ENCODE data around the gene RAD21L1. TPM values are rescaled to one million over a fixed set of nuclear protein-coding genes. Genes with fewer than 3 reads are reported as not detected.

Gene RAD21L1
- polyA plus RNA-seq, 3 donors: not detected

DNA sequence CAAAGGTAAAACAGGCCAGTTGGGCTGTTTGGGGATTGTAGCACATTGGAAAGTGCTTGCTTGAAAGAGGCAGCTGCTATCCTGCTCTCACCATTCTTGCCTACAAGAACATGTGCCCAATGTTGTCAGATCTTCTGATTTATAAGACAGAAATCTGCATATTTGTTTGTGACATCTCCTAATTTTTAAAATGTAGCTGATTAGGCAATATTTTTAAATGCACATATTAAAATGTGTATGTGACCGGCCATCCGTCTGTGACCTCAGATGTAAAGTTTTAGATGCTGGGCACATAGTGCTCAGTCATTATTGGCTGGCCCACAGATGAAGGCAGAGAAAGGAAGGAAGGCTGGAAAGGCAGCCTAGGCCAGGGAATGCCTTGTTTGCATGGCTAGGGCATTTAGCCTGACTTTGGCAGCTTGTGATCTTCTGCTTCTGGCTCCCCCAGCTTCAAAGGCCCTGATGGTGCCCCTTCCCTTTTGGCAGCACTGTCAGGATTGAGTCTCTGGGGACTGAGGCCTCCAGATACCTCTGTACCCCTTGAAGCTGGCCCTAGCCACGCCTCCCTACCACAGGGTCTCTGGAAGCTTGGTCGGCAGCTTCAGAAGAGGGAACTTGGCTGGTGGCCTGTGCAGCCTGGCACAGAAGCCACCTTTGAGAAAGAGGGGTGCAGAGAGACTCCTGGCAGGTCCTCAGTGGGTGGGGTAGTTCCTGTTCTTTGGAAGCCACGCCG, 46.7 kb downstream of the RAD21L1 start:
- intact Hi-C loops (cut with micrococcal nuclease): no loop called here
- Histone ChIP-seq H3K27ac (ENCODE audit: low read depth in 1 of 2, low read length in 2 of 2) (no peak overlapping the region), H3K9me3 (replicated peaks in 1 of 2; ENCODE audit: control insufficient read depth in 1 of 2, insufficient read depth in 1 of 2, low read length in 2 of 2) (no peaks in the 10 kb centered on the region), H4K20me1 (ENCODE audit: insufficient read depth, low read length) (no peaks in the 10 kb centered on the region), H3K4me2 (replicated peaks; ENCODE audit: extremely low read depth, low read length, poor library complexity, severe bottlenecking) (no peak overlapping the region), H3K9ac (ENCODE audit: insufficient read depth, low read length, poor library complexity, severe bottlenecking) (no peak overlapping the region), H3K4me3 (replicated peaks in 1 of 3; ENCODE audit: low read depth in 2 of 3, low read length in 3 of 3) (no peak overlapping the region), H3K36me3 (replicated peaks in 1 of 2; ENCODE audit: control insufficient read depth in 1 of 2, insufficient read depth in 2 of 2, low read length in 2 of 2) (no peaks in the 10 kb centered on the region), H2AFZ (ENCODE audit: insufficient read depth, low read depth, low read length, poor library complexity, severe bottlenecking) (no peak overlapping the region), H3K4me1 (ENCODE audit: control insufficient read depth in 1 of 2, insufficient read depth in 2 of 2, low read length in 2 of 2) (no peaks in the 10 kb centered on the region), H3K27me3 (ENCODE audit: control insufficient read depth in 2 of 2, insufficient read depth in 2 of 2, low read length in 2 of 2) (peaks cover 4 to 8% of the 10 kb centered on the region in 2 donors), H3K79me2 (ENCODE audit: insufficient read depth, low read length) (no peaks in the 10 kb centered on the region)
- no peak overlapping the region for H3K4me3 Mint-ChIP-seq
- 6% methylated on average over 2 of the region's 6 CpGs for WGBS (ENCODE audit: insufficient coverage)
- TF ChIP-seq, protein P1, sequence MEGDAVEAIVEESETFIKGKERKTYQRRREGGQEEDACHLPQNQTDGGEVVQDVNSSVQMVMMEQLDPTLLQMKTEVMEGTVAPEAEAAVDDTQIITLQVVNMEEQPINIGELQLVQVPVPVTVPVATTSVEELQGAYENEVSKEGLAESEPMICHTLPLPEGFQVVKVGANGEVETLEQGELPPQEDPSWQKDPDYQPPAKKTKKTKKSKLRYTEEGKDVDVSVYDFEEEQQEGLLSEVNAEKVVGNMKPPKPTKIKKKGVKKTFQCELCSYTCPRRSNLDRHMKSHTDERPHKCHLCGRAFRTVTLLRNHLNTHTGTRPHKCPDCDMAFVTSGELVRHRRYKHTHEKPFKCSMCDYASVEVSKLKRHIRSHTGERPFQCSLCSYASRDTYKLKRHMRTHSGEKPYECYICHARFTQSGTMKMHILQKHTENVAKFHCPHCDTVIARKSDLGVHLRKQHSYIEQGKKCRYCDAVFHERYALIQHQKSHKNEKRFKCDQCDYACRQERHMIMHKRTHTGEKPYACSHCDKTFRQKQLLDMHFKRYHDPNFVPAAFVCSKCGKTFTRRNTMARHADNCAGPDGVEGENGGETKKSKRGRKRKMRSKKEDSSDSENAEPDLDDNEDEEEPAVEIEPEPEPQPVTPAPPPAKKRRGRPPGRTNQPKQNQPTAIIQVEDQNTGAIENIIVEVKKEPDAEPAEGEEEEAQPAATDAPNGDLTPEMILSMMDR (IDR thresholded peaks at IDR 0.05): no peak
- H3K9me3 Mint-ChIP-seq: no peaks in the 10 kb centered on the region
- no peaks in the 10 kb centered on the region for H3K4me1 Mint-ChIP-seq
- no peak overlapping the region for H3K27ac Mint-ChIP-seq
- H3K36me3 Mint-ChIP-seq: no peaks in the 10 kb centered on the region
- peaks cover 2 to 11% (median 11%) of the 10 kb centered on the region in 3 donors for H3K27me3 Mint-ChIP-seq (ENCODE audit: low read depth in 3 of 3)
- DNase-seq: no peak

DNA sequence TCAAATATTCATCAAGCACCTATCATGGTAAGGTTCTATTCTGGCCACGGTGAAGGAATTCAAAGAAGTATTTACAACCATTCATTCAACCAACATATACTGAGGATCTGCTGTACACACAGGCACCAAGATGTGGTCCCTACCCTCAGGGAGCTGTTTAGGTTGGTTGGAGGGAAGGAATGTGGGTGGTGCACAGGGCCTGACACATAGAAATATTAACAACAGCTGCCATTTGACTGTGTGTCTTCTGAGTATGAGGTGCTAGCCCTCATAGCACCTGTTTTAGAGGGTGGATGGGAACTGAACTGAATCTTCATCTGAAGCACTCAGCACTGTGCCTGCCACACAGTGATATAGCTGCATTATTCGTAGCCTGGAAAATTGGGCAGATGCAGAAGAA, 47.5 kb downstream of the RAD21L1 start:
- Histone ChIP-seq H2AFZ (ENCODE audit: insufficient read depth, low read depth, low read length, poor library complexity, severe bottlenecking) (no peak overlapping the region), H3K9ac (ENCODE audit: insufficient read depth, low read length, poor library complexity, severe bottlenecking) (no peak overlapping the region), H3K79me2 (ENCODE audit: insufficient read depth, low read length) (no peaks in the 10 kb centered on the region), H3K4me3 (replicated peaks in 1 of 3; ENCODE audit: low read depth in 2 of 3, low read length in 3 of 3) (no peak overlapping the region), H3K9me3 (replicated peaks in 1 of 2; ENCODE audit: control insufficient read depth in 1 of 2, insufficient read depth in 1 of 2, low read length in 2 of 2) (no peaks in the 10 kb centered on the region), H3K27me3 (ENCODE audit: control insufficient read depth in 2 of 2, insufficient read depth in 2 of 2, low read length in 2 of 2) (no peaks in the 10 kb centered on the region), H3K4me2 (replicated peaks; ENCODE audit: extremely low read depth, low read length, poor library complexity, severe bottlenecking) (no peak overlapping the region), H4K20me1 (ENCODE audit: insufficient read depth, low read length) (no peaks in the 10 kb centered on the region), H3K27ac (ENCODE audit: low read depth in 1 of 2, low read length in 2 of 2) (no peak overlapping the region), H3K36me3 (replicated peaks in 1 of 2; ENCODE audit: control insufficient read depth in 1 of 2, insufficient read depth in 2 of 2, low read length in 2 of 2) (no peaks in the 10 kb centered on the region), H3K4me1 (ENCODE audit: control insufficient read depth in 1 of 2, insufficient read depth in 2 of 2, low read length in 2 of 2) (no peaks in the 10 kb centered on the region)
- WGBS (ENCODE audit: insufficient coverage): 100% methylated on average over 1 of the region's 2 CpGs
- Mint-ChIP-seq H3K4me1 (no peaks in the 10 kb centered on the region), H3K4me3 (no peak overlapping the region), H3K27me3 (ENCODE audit: low read depth in 3 of 3) (peaks cover 0 to 4% (median 3%) of the 10 kb centered on the region in 3 donors), H3K9me3 (no peaks in the 10 kb centered on the region), H3K27ac (no peak overlapping the region), H3K36me3 (no peaks in the 10 kb centered on the region)
- intact Hi-C loops (cut with micrococcal nuclease): no loop called here
- DNase-seq: no peak
- TF ChIP-seq, protein P1 (IDR thresholded peaks at IDR 0.05): no peak
